ENCODE results near the gene MED26.
A peak's percentile ranks its signal among the peaks of the same experiment; 100 is the strongest.
"Not testable (repeated sequence)": the region's sequence is repeated elsewhere in the genome, so short reads cannot be mapped to it uniquely, and the experiment has no call there.

Gene MED26
- 2.1 to 7.2 (median 4.1) reads per million in 18 experiments for total RNA-seq

- DNase-seq = peak; percentile 97 to 98
Measured at GRCh38 chr19:16628183-16628983, at the start of gene MED26. Gene MED26 (minus strand): TSS chr19:16628204. CDS start chr19:16627943, 261 bp downstream.

- peak; percentile 45 to 80 for DNase-seq
Measured at GRCh38 chr19:16677055-16677454, 49.1 kb upstream of the MED26 start.

- no peak for DNase-seq
Measured at GRCh38 chr19:16676101-16676798, 48.2 kb upstream of the MED26 start.

- DNase-seq = not testable (repeated sequence)
Measured at GRCh38 chr19:16673839-16674238, 45.8 kb upstream of the MED26 start.

GRCh38 chr19:16673231-16673630 is 45.2 kb upstream of the MED26 start:
- DNase-seq = peak; percentile 28 to 53

GRCh38 chr19:16671652-16672274 is 43.8 kb upstream of the MED26 start:
- DNase-seq = no peak

GRCh38 chr19:16670291-16670690 is 42.3 kb upstream of the MED26 start:
- DNase-seq = no peak

GRCh38 chr19:16668702-16669101 is 40.7 kb upstream of the MED26 start:
- DNase-seq = not testable (repeated sequence)

GRCh38 chr19:16668176-16668575 is 40.2 kb upstream of the MED26 start:
- peak in 1 of 2 donors; percentile 30 for DNase-seq

GRCh38 chr19:16661480-16662034 is 33.6 kb upstream of the MED26 start:
- no peak for DNase-seq

- DNase-seq = peak; percentile 9 to 15
Measured at GRCh38 chr19:16660763-16661479, 32.9 kb upstream of the MED26 start, which contains the start of gene TMEM38A. Gene TMEM38A (plus strand): TSS chr19:16661139. CDS start chr19:16661218, 79 bp downstream.

GRCh38 chr19:16659832-16660708 is 32.1 kb upstream of the MED26 start, which contains the start of gene SMIM7:
Gene SMIM7 (minus strand): TSS chr19:16660144. CDS start chr19:16660110, 34 bp downstream.
- peak; percentile 98 to 99 for DNase-seq

- DNase-seq = no peak
Measured at GRCh38 chr19:16659464-16659831, 31.4 kb upstream of the MED26 start.

- DNase-seq = no peak
Measured at GRCh38 chr19:16657384-16657783, 29.4 kb upstream of the MED26 start.

- no peak for DNase-seq
Measured at GRCh38 chr19:16655727-16656126, 27.7 kb upstream of the MED26 start.

GRCh38 chr19:16654627-16655026 is 26.6 kb upstream of the MED26 start:
- no peak for DNase-seq

- no peak for DNase-seq
Measured at GRCh38 chr19:16654140-16654539, 26.1 kb upstream of the MED26 start.

GRCh38 chr19:16652854-16653253 is 24.9 kb upstream of the MED26 start:
- DNase-seq = no peak

GRCh38 chr19:16651421-16652188 is 23.6 kb upstream of the MED26 start:
- DNase-seq = not testable (repeated sequence)

GRCh38 chr19:16650821-16651220 is 22.8 kb upstream of the MED26 start:
- no peak for DNase-seq

Data from inflammatory macrophage (primary cell).